Activated T-cell treated with anti-CD3 and anti-CD28 coated beads, Interleukin-2, amount 50 U/mL, for 72 hours (primary cell): ENCODE results near the gene CFAP74. TPM values are rescaled to one million over a fixed set of nuclear protein-coding genes. Genes with fewer than 3 reads are reported as not detected.
"Not testable (repeated sequence)": the region's sequence is repeated elsewhere in the genome, so short reads cannot be mapped to it uniquely, and the experiment has no call there.

Source experiments
- ATAC-seq, 2 donors: fragments of 150-1000 bp; cut with Tn5 transposase; replicated peaks in 1 of 2; 2 replicates each; pipeline ENCODE4 v1.10.0; 2021; ENCODE audit warnings: moderate library complexity in 2 of 2, mild to moderate bottlenecking in 1 of 2
- DNase-seq, 2 donors: peaks; one replicate each; pipeline ENCODE4 v3.0.0; 2021 to 2022; ENCODE audit warnings: mixed read lengths in 1 of 2
- H3K27ac Mint-ChIP-seq: one replicate; pipeline ENCODE4 v1.8.0; 2022; ENCODE audit warnings: mild to moderate bottlenecking, moderate library complexity, mixed read lengths
- H3K27me3 Mint-ChIP-seq: one replicate; pipeline ENCODE4 v1.8.0; 2022; ENCODE audit warnings: low read depth, mixed read lengths
- H3K36me3 Mint-ChIP-seq, 2 donors: one replicate each; pipeline ENCODE4 v1.8.0; 2022; ENCODE audit warnings: mixed read lengths in 2 of 2, mild to moderate bottlenecking in 1 of 2; ENCODE audit not compliant: insufficient read depth in 2 of 2
- H3K4me1 Mint-ChIP-seq: one replicate; pipeline ENCODE4 v1.8.0; 2022; ENCODE audit warnings: low read depth, mixed read lengths
- H3K4me3 Mint-ChIP-seq, 2 donors: one replicate each; pipeline ENCODE4 v1.8.0; 2022; ENCODE audit warnings: mild to moderate bottlenecking in 2 of 2, mixed read lengths in 2 of 2, moderate library complexity in 2 of 2
- H3K9me3 Mint-ChIP-seq, 2 donors: one replicate each; pipeline ENCODE4 v1.8.0; 2022; ENCODE audit warnings: mixed read lengths in 2 of 2
- total RNA-seq, 2 donors: library from RNA; stranded (reverse); gene quantifications; one replicate each; pipeline ENCODE4 v1.2.3, GENCODE V29; 2022

CFAP74 gene
- total RNA-seq, 2 donors from 2014 or later, result not detected

DNA sequence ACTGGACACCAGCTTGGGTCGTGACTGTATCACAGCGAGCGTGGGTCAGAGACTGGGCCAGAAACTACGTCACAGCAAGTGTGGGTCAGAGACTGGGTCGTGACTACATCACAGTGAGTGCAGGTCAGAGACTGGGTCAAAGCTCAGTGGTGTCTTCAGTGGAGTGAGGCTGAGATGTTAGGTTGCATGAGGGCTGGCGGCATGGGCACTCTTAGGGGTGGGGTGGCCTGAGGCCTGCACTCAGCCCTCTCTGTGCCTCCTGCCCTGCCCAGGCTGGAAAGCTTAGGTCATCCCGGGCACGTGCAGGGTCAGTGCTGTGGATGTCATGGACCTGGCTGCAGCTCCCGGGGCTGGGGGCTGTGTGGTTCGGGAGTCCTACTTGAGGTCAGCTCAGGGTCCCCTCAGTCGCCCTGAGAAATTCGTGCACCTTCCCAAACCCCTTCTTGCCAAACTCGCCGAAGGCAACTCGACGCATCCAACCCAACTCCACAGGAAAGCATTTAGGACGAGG is 19.0 kb downstream of the CFAP74 start:
- H3K9me3 Mint-ChIP-seq, result no peaks in the 10 kb centered on the region
- DNase-seq, result no peak

DNA sequence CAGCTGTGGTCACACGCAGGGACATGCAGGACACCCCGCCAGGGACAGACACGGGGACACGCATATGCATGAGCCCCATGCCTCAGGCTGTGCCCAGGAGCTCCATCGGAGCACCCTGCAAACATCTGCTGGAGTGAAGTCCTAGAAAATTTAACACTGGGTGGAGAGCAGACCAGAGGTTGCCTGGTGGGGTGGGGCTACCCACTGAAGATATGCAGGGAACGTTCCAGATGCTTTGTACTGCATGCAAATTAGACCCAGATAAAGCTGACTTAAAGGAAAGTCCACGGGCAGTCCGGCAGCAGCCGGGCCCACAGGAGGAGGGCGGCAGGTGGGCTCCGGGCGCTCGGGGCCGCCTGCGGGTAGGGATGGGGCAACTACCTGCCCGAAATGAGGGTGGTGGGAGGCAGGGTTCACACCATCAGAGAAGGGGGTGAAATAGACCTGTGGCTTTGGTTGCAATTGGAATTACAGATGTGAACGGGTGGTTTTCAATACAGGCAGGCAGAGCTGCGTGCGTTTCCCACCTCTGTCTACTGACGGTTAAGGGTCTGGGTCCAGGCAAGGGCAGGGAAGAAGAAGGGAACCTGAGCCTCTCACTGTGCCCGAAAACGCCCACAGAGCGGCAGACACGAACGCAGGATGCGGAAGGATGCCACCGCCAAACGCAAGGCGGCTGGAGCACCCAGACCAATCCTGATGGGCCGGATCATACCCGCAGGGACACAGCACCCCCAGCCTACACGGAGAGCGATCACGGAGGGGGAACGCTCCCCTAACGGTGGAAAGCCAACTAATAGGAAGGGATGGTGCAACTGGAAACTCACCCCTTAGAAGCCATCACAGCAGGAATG is 21.0 kb downstream of the CFAP74 start:
- Mint-ChIP-seq H3K4me3 (no peak overlapping the region), H3K27me3 (no peaks in the 10 kb centered on the region), H3K4me1 (no peaks in the 10 kb centered on the region), H3K9me3 (peaks cover 3 to 6% of the 10 kb centered on the region in 2 donors), H3K36me3 (peaks cover 0 to 6% of the 10 kb centered on the region in 2 donors), H3K27ac (no peak overlapping the region)
- DNase-seq (no peak), ATAC-seq (no peak)

More for the DNA sequence above, 19.0 kb downstream of the CFAP74 start:
- Mint-ChIP-seq H3K27me3 (no peaks in the 10 kb centered on the region), H3K36me3 (no peaks in the 10 kb centered on the region), H3K4me1 (no peaks in the 10 kb centered on the region), H3K4me3 (no peak overlapping the region), H3K27ac (no peak overlapping the region)
- ATAC-seq, result no peak

DNA sequence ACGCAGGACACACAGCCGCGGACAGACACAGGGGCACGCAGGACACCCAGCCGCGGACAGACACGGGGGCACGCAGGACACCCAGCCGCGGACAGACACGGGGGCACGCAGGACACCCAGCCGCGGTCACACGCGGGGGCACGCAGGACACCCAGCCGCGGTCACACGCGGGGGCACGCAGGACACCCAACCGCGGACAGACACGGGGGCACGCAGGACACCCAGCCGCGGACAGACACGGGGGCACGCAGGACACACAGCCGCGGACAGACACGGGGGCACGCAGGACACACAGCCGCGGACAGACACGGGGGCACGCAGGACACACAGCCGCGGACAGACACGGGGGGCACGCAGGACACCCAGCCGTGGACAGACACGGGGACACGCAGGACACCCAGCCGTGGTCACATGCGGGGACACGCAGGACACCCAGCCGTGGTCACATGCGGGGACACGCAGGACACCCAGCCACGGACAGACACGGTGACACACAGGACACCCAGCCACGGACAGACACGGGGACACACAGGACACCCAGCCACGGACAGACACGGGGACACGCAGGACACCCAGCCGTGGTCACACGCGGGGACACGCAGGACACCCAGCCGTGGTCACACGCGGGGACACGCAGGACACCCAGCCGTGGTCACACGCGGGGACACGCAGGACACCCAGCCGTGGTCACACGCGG is 21.8 kb downstream of the CFAP74 start:
- DNase-seq, ATAC-seq, H3K36me3 Mint-ChIP-seq, H3K27me3 Mint-ChIP-seq, H3K4me1 Mint-ChIP-seq, H3K9me3 Mint-ChIP-seq, H3K27ac Mint-ChIP-seq, H3K4me3 Mint-ChIP-seq: not testable (repeated sequence)

DNA sequence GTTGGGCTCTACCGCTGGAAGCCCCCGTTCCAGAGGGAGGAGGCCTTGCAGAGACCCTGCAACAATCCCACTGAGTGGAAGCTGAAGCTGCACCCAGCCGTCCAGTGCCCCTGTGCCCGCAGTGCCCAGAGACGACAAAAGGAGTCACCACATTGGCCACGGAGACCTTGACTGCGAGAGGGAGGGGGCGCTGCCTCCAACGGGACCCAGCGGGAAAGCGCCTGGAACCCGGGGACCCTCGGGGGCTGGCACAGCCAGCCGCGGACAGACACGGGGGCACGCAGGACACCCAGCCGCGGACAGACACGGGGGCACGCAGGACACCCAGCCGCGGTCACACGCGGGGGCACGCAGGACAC is 22.5 kb downstream of the CFAP74 start:
- Mint-ChIP-seq H3K4me1 (no peaks in the 10 kb centered on the region), H3K27ac (no peak overlapping the region), H3K27me3 (no peaks in the 10 kb centered on the region), H3K36me3 (peaks cover 0 to 6% of the 10 kb centered on the region in 2 donors), H3K4me3 (no peak overlapping the region), H3K9me3 (peaks cover 3 to 6% of the 10 kb centered on the region in 2 donors)
- DNase-seq (no peak), ATAC-seq (no peak)

DNA sequence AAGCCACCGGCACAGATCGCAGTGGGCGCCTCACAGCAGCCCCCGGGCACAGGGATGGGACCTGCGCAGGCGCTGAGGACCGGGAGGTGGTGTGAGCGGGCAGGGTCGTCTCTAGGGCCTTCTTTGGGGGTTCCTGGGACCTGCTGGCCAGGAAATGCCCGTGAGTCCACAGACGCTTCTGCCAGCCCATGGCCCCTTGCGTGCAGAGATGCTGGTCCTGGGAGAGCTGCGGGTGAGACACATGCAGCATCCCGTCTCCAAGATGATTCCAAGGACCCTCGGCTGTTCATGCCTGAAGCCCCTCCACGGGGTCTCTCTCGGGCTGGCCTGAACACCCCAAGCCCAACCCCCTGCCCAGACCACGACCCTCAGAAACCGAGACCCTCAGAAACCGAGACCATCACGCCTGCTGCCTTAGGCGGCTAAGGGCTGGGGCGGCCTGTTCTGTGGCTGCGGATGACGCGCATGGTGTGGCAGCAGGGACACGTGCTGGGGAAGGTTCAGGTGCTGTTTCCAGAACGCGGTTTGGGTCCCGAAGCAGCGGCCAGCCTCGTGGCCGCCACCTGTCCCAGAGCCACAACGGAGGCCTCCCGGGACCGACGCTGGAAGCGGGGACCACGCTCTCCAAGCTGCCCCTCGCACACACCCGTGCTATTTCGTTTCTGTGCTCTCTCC is 23.0 kb downstream of the CFAP74 start:
- Mint-ChIP-seq H3K27me3 (no peaks in the 10 kb centered on the region), H3K9me3 (peaks cover 3 to 6% of the 10 kb centered on the region in 2 donors), H3K4me3 (no peak overlapping the region), H3K36me3 (peaks cover 0 to 6% of the 10 kb centered on the region in 2 donors), H3K4me1 (no peaks in the 10 kb centered on the region), H3K27ac (no peak overlapping the region)
- no peak for ATAC-seq
- DNase-seq, result no peak

DNA sequence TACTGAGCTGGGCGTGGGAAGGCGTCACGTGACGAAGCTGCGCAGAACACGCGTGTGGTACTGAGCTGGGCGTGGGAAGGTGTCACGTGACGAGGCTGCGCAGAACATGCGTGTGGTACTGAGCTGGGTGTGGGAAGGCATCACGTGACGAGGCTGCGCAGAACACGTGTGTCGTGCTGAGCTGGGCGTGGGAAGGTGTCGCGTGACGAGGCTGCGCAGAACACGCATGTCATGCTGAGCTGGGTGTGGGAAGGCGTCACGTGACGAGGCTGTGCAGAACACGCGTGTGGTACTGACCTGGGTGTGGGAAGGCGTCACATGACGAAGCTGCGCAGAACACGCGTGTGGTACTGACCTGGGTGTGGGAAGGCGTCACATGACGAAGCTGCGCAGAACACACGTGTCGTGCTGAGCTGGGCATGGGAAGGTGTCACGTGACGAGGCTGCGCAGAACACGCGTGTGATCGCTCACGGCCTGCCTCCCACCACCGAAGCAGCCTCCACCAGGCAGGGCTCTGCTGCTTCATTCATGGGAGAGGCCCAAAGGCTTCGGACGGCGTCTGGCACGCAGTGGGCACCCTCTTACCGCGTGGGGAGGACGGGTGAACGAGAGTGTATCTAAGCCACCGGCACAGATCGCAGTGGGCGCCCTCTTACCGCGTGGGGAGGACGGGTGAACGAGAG is 24.0 kb downstream of the CFAP74 start:
- no peak for DNase-seq
- H3K36me3 Mint-ChIP-seq, result peaks cover 0 to 6% of the 10 kb centered on the region in 2 donors
- no peak overlapping the region for H3K4me3 Mint-ChIP-seq
- H3K4me1 Mint-ChIP-seq, result no peaks in the 10 kb centered on the region
- no peaks in the 10 kb centered on the region for H3K27me3 Mint-ChIP-seq
- no peak overlapping the region for H3K27ac Mint-ChIP-seq
- no peak for ATAC-seq
- peaks cover 3 to 6% of the 10 kb centered on the region in 2 donors for H3K9me3 Mint-ChIP-seq

DNA sequence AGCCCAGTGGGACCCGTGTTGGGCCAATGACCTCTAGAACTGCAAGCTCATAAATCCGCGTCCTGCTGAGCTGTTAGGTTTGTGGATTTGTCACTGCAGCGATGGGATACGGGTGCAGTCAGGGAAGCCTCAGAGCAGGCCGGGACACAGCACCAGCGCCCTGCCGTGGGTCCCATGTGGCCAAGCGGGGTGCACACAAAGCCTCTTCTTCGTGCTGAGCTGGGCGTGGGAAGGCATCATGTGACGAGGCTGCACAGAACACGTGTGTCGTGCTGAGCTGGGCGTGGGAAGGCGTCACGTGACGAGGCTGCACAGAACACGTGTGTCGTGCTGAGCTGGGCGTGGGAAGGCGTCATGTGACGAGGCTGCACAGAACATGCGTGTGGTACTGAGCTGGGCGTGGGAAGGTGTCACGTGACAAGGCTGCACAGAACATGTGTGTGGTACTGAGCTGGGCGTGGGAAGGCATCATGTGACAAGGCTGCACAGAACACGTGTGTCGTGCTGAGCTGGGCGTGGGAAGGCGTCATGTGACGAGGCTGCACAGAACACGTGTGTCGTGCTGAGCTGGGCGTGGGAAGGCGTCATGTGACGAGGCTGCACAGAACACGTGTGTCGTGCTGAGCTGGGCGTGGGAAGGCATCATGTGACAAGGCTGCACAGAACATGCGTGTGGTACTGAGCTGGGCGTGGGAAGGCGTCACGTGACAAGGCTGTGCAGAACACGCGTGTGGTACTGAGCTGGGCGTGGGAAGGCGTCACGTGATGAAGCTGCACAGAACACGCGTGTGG is 24.7 kb downstream of the CFAP74 start:
- DNase-seq, H3K27ac Mint-ChIP-seq, ATAC-seq, H3K9me3 Mint-ChIP-seq, H3K27me3 Mint-ChIP-seq, H3K4me3 Mint-ChIP-seq, H3K4me1 Mint-ChIP-seq, H3K36me3 Mint-ChIP-seq: not testable (repeated sequence)

DNA sequence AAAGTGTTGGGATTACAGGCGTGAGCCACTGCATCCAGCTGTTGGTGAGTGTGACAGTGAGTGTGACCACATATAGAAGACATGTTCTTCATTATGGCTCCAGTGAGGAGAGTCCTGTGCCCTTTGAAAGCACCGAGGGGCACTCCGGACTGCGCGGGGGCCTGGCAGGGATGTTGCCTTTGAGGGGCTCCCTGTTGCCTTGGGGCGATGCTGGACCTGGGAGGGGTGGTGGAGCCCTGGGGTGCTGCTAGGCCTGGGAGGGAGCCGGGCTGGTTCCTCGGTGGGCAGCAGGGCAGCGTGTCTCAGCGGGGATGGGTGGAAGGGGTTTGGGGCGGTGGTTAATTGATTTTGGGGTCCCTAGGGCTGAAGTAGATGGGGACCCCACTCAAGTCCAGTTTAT is 25.5 kb downstream of the CFAP74 start:
- DNase-seq (no peak), ATAC-seq (no peak)
- no peaks in the 10 kb centered on the region for H3K27me3 Mint-ChIP-seq
- H3K4me1 Mint-ChIP-seq, result no peaks in the 10 kb centered on the region
- H3K27ac Mint-ChIP-seq, result no peak overlapping the region
- H3K9me3 Mint-ChIP-seq, result peaks cover 3 to 6% of the 10 kb centered on the region in 2 donors
- peaks cover 0 to 6% of the 10 kb centered on the region in 2 donors for H3K36me3 Mint-ChIP-seq
- H3K4me3 Mint-ChIP-seq, result no peak overlapping the region

DNA sequence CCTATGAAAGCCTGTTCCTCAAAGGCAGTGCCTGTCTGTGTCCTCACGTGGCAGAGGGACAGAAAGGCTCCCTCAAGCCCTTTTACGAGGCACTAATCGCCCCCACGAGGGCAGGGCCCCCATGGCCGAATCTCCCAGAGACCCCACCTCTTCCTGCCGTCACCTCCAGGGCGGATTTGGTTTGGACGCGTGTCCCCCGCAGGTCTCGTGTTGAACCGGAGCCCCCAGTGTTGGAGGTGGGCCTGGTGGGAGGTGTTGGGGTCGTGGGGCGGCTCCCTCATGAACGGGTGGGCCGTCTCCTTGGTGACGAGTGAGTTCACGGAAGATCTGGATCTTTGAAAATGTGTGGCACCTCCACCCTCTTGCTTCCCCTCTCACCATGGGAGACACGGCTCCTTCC is 27.6 kb downstream of the CFAP74 start:
- Mint-ChIP-seq H3K27ac (no peak overlapping the region), H3K36me3 (peaks cover 0 to 6% of the 10 kb centered on the region in 2 donors), H3K27me3 (no peaks in the 10 kb centered on the region), H3K9me3 (peaks cover 3 to 6% of the 10 kb centered on the region in 2 donors), H3K4me1 (no peaks in the 10 kb centered on the region), H3K4me3 (no peak overlapping the region)
- no peak for ATAC-seq
- DNase-seq, result no peak

DNA sequence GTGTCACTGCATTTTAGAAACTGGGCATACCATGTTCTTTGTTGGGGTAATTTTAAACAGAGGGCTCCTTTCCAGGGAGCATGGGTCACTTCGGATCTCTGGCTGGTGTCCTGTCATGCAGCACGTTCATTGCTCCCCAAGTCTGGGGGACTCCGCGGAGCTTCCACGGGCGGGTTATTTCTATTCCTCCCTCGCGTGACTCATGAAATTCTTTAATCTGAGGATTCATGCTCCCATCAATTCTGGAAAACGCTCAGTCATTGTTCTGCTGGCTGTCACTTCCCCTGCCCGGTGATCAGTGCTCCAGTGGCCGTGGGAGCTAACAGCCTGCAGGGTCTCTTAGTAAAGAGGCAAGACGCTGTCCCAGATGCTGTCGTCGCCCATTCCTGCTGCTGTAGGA is 28.1 kb downstream of the CFAP74 start:
- no peaks in the 10 kb centered on the region for H3K27me3 Mint-ChIP-seq
- H3K36me3 Mint-ChIP-seq, result peaks cover 0 to 6% of the 10 kb centered on the region in 2 donors
- no peak overlapping the region for H3K27ac Mint-ChIP-seq
- no peak for ATAC-seq
- H3K4me1 Mint-ChIP-seq, result no peaks in the 10 kb centered on the region
- no peak overlapping the region for H3K4me3 Mint-ChIP-seq
- DNase-seq, result no peak
- H3K9me3 Mint-ChIP-seq, result peaks cover 3 to 11% of the 10 kb centered on the region in 2 donors

DNA sequence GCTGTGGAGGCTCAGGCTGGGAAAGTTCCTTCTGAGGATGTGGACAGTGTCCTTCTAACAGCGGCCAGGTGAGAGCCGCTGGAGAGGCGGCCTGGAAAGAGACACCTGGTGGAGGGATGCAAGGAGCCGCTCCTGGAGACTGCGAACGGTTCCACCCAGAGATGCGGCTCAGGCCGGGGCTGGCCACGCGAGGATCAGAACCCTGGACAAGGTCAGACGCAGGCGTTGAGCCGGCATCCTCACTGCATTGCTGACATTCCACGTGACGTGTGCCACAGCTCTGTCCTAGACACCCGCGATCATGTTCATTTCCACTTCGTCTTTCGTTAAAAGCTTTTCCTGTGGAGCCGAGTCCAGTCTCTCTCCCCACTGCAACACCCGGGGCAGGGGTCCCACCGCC is 28.8 kb downstream of the CFAP74 start:
- no peak overlapping the region for H3K27ac Mint-ChIP-seq
- peaks cover 3 to 11% of the 10 kb centered on the region in 2 donors for H3K9me3 Mint-ChIP-seq
- H3K4me1 Mint-ChIP-seq, result no peaks in the 10 kb centered on the region
- peaks cover 0 to 6% of the 10 kb centered on the region in 2 donors for H3K36me3 Mint-ChIP-seq
- H3K27me3 Mint-ChIP-seq, result no peaks in the 10 kb centered on the region
- ATAC-seq (no peak), DNase-seq (no peak)
- no peak overlapping the region for H3K4me3 Mint-ChIP-seq
